Stimulated activated CD8-positive, alpha-beta memory T cell treated with anti-CD3 and anti-CD28 coated beads, Interleukin-7, amount 100 ng/mL, for 48 hours (primary cell): ENCODE data around the gene ALG14.
A peak's percentile ranks its signal among the peaks of the same experiment; 100 is the strongest.

Experiments
- DNase-seq, 2 donors: peaks; one replicate each; pipeline ENCODE4 v3.0.0-alpha.2; 2020; ENCODE audit warnings: low read depth in 1 of 2; ENCODE audit errors: extremely low read depth in 1 of 2

The ALG14 gene

DNA sequence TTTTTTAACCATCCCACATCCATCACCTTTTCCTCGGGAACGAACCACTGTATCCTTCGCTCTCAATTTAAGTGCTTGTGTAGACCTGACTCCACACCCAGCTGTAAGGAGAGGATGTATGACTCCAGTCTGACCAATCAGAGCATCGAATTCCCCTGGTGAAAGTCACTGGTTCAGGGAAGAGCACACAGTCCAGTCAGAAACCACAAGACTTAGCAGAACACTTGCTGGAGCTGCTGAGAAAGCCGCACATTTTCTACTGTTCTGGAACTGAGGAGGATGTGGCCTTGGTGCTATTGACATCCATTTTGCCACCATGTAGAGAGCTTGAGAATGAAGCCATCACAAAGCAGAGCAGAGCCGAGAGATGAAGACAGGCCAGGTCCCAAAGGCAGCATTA, 86.0 kb downstream of the ALG14 start:
- DNase-seq = no peak

- no peak for DNase-seq
These were observed 89.5 kb downstream of the ALG14 start for GRCh38 chr1:94983171-94983739.

DNA sequence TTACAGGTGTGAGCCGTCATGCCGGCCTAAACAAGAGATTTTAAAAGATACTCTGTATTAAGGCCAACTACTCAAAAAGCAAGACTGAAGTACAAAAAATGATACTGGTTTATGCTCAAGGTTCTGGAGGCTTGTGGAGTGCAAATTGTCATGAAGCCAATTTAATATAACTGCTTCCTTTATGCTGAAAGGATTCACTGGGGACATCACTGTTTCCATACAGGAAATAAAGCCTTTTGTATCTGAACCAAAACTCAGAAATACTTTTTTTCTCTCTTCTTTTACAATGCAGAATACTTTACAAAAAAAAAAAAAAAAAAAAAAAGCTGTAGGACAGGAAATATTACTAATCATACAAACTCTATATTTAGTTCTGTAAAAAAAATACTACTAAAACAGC, 90.4 kb downstream of the ALG14 start:
- DNase-seq = no peak

DNA sequence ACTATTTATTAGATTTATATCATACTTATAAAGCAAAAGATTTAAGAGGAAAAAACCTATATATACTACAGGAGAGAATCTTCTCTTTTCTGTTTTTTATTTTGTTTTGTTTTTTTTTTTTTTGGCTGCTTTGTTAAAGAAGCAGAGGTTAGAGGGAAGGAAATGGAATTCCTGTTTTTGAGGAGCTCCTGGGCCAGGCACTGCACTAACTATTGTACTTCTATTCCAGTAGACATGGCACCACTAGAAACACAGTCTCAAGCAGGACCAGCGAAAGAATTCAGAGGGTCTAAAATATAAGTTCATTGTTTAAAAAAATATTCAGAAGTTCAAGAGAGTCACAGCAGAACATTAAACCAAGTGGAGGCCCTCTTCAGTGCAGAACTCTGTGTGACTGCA, 91.2 kb downstream of the ALG14 start:
- DNase-seq = no peak

- DNase-seq = no peak
These were observed 91.9 kb downstream of the ALG14 start for GRCh38 chr1:94980582-94981574.

DNA sequence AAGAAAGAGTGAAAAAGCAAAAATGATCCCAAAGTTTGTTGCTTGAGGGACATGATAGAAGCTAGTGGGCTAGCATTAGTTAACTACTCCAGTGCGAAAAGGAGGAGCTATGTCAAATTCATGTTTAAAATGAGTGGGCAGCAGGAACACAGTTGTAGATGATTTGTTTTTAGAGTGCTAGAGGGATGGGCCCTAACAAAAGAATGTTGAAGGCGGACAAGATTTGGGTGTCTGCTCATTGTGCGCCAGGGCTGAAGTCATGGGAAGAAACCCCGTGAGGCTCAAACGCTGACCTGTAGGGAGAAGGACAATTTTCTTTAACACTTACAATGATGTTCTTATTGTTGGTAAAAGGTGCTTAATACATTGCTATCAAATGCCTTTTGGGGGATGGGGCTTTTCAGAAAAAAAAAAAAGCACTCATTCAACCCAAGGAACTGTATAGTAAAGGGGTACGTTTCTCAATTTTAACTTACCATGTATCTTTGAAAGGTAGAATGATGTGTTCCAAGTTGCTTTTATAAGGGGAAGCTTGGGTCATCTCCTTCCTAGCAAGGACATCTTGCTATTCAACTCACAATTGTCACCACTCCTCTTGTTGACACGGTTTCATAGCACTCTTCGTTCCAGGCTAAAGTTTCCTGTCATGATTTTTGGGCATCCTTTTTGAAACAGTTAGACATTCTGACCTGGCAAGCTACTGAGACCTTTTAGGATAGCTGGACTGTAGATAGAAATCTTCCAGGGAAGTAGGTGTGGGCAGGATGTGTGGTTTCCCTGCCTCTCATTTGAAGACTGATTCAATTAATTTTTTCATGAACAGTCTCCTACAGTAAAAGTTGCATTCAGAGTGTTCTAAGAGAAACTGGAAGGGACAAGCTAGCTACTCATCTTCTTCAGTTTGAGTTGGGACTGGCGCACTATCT, 92.8 kb downstream of the ALG14 start:
- DNase-seq = no peak

DNA sequence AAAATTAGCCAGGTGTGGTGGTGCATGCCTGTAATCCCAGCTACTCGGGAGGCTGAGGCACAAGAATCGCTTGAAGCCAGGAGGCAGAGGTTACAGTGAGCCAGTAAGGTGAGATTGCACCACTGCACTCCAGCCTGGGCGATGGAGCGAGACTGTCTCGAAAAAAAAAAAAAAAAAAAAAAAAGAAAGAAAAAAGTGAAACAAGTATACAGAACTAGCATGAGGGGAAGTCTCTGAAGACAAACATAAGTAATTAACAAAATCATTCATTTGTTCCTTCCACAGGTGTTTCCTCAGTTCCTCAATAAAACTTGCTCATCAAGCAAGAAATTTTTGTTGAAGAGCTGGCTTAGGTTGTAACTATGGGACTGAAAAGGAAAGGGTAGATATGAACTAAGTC, 93.6 kb downstream of the ALG14 start:
- DNase-seq = no peak

DNA sequence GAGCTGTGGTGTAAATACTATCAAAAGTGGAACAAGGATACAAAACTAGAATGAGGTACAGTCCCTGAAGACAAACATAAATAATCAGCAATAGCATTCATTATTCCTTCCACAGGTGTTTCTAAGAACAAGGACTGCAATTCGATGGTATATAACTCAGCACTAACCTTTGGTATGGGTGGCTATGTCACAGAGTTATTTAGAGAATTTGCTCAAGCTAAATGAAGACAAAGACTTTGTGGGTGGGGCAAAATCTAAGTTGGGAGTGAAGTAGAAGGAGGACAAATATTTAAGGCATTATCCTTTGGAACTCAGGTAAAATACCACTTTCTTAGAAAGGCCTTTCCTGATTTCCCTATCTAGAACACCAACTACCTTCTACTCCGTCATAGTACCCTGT, 94.3 kb downstream of the ALG14 start:
- DNase-seq = no peak

DNA sequence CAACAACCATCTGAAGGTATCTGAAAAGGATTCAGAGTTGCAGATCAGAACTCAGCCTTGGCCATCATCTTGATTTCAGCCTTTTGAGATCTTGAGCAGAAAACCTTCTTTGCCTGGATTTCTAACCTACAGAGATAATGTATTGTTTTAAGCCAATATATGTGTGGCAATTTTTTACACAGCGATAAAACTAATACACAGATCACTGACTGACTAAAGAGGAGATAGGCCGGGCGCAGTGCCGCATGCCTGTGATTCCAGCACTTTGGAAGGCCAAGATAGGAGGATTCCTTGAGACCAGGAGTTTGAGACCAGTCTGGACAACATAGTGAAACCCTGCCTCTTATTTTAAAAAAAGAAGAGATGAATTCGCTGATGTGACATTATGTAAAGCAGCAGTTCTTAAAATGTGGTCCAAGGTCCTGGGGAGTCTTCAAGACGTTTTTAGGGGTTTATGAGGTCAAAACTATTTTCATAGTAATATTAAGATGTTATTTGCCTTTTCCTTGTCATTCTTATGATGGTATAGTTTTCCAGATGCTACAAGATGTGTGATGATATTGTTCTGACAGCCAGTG, 95.7 kb downstream of the ALG14 start:
- DNase-seq = no peak

DNA sequence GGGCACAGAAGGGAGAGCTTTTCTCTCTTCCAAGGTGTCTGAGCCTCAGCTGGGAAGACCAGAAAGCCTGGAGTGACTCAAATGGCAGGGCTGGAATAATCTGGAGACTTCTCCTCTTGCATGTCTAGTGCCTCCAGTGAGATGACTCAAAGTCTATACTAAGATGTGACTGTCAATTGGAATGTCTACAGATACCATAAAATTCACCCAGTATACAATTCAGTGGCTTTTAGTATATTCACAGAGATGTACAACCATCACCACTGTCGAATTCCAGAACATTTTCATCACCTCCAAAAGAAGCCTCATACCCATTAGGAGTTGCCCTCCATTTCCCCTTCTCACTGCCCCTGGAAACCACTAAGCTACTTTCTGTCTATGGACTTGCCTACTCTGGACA, 97.9 kb downstream of the ALG14 start:
- no peak for DNase-seq

DNA sequence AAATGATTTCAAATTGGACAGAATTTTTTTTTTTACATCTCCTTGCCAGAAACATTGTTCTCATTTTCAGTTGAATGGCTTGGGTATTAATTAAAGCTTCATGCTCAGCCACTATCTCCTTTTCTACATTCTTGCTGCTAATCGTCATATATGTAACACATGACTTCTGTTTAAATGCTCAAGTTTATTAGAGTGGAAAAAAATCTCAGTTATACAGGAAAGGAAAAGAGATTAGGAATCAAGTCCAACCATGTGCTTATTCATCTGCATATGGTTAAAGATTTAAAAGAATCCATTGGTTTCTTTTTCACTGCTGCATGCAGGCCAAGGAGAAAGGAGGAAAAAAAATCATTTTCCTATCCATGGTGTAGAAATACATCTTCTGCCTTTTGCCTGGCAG, 98.5 kb downstream of the ALG14 start:
- no peak for DNase-seq

- DNase-seq = no peak
These were observed 99.3 kb downstream of the ALG14 start for GRCh38 chr1:94973309-94973922.

GRCh38 chr1:94971491-94971924, 101.2 kb downstream of the ALG14 start:
- DNase-seq = no peak

GRCh38 chr1:94970783-94971182, 102.0 kb downstream of the ALG14 start:
- DNase-seq = no peak

GRCh38 chr1:94969137-94969536, 103.6 kb downstream of the ALG14 start:
- DNase-seq = no peak

- DNase-seq = no peak
These were observed 106.7 kb downstream of the ALG14 start for GRCh38 chr1:94966033-94966432.

GRCh38 chr1:94963864-94964263, 108.9 kb downstream of the ALG14 start:
- no peak for DNase-seq

- DNase-seq = peak in 1 of 2 donors; percentile 3
These were observed 110.1 kb downstream of the ALG14 start for GRCh38 chr1:94962409-94963265.

- DNase-seq = no peak
These were observed 110.8 kb downstream of the ALG14 start for GRCh38 chr1:94961988-94962387.
